Stimulated activated CD4-positive, alpha-beta T cell treated with anti-CD3 and anti-CD28 coated beads, Interleukin-1b, Interleukin-23, amount 100 ng/mL, for 1 hour (primary cell): ENCODE results near the gene RAC2.

Experiments used
- DNase-seq, 2 donors: peaks; one replicate each; pipeline ENCODE4 v3.0.0-alpha.2; 2020; ENCODE audit warnings: low read depth in 2 of 2

Gene RAC2

GRCh38 chr22:37221424-37222333 lies 22.4 kb downstream of the RAC2 start:
- DNase-seq, result no peak

- DNase-seq, result no peak
These were observed 23.5 kb downstream of the RAC2 start for GRCh38 chr22:37220543-37220981.

GRCh38 chr22:37219533-37219932 lies 24.5 kb downstream of the RAC2 start:
- no peak for DNase-seq

- DNase-seq, result no peak
These were observed 25.2 kb downstream of the RAC2 start for GRCh38 chr22:37218771-37219411.

- DNase-seq, result no peak
These were observed 25.7 kb downstream of the RAC2 start for GRCh38 chr22:37218399-37218770.

- no peak for DNase-seq
These were observed 28.2 kb downstream of the RAC2 start for GRCh38 chr22:37215890-37216289.

GRCh38 chr22:37214731-37215030 lies 29.4 kb downstream of the RAC2 start:
- no peak for DNase-seq

GRCh38 chr22:37213941-37214730 lies 29.9 kb downstream of the RAC2 start:
- no peak for DNase-seq

GRCh38 chr22:37213218-37213855 lies 30.7 kb downstream of the RAC2 start:
- DNase-seq, result no peak

- DNase-seq, result no peak
These were observed 31.7 kb downstream of the RAC2 start, which contains the start of gene SSTR3 for GRCh38 chr22:37212174-37212906. Gene SSTR3 (minus strand): TSS chr22:37212477. CDS start chr22:37207803, 4,674 bp downstream.

- no peak for DNase-seq
These were observed 32.2 kb downstream of the RAC2 start for GRCh38 chr22:37211866-37212173.

GRCh38 chr22:37211075-37211865 lies 32.8 kb downstream of the RAC2 start:
- no peak for DNase-seq

- no peak for DNase-seq
These were observed 33.8 kb downstream of the RAC2 start for GRCh38 chr22:37210041-37210803.

- no peak for DNase-seq
These were observed 34.8 kb downstream of the RAC2 start for GRCh38 chr22:37209140-37209845.

- no peak for DNase-seq
These were observed 35.5 kb downstream of the RAC2 start for GRCh38 chr22:37208401-37209139.

- DNase-seq, result no peak
These were observed 36.1 kb downstream of the RAC2 start for GRCh38 chr22:37207981-37208380.

GRCh38 chr22:37206841-37207821 lies 36.9 kb downstream of the RAC2 start:
- no peak for DNase-seq
